HepG2 (cell line): ENCODE data around the gene OR1F1.

Experiments used
- ZFP1 ChIP-seq: IDR thresholded peaks from 2 replicates; pipeline ENCODE4 v1.6.1; 2016
- ZNF281 ChIP-seq: sonication (generic); formaldehyde crosslinking; IDR thresholded peaks from 2 replicates; pipeline ENCODE4 v1.4.0; 2020; ENCODE audit warnings: missing genetic modification reagents, borderline replicate concordance
- ZZZ3 ChIP-seq: sonication (generic); formaldehyde crosslinking; IDR thresholded peaks from 2 replicates; pipeline ENCODE4 v1.4.0; 2020; ENCODE audit warnings: missing genetic modification reagents, mild to moderate bottlenecking, borderline replicate concordance

DNA sequence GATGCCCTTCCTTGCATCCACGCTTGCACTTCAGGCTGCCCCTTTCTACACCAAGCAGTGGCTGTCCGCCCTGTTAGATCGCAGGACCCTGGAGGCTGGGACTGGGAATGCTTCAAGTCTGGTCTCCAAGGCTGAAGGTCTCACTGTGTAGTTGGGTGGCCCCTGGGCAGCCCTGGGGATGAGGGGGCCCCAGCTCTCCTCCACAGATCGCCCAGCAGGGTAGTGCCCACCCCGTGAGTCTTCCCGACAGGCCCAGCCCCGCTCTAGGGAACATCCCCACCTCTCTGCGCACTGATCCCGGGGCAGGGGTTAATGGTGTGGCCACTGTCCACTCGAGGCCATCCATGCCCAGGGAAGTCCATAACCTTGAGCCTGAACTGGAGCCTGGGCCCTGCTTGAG lies 42.9 kb upstream of the OR1F1 start:
- TF ChIP-seq ZFP1 (CRISPR knock-in tag) (no peak), ZNF281 (CRISPR knock-in tag) (no peak), ZZZ3 (no peak)
